HCT116 (cell line): ENCODE measurements around the gene FGD3. TPM values are rescaled to one million over a fixed set of nuclear protein-coding genes. Genes with fewer than 3 reads are reported as not detected.

ENCODE experiments used
- ATAC-seq: fragments of 200-7000 bp; cut with Tn5 transposase; 2 replicates; pipeline ENCODE4 v1.9.1; 2020; ENCODE audit warnings: mild to moderate bottlenecking, moderate library complexity
- BruUV-seq: library from RNA; stranded (reverse); fragments of 400-500 nt; replicated peaks from 2 replicates; lab custom pipeline; 2021; lab: Mats Ljungman, UMichigan
- CTCF ChIA-PET: fragments of 300-600 bp; sonication (Branson Sonifier 250); formaldehyde crosslinking; loops from one replicate; lab custom pipeline; 2021; ENCODE audit warnings: antibody characterized with exemption; lab: Charles Lee
- POLR2A ChIA-PET: fragments of 300-600, 350-600 bp; sonication (Branson Sonifier 250); formaldehyde crosslinking; loops from one replicate; lab custom pipeline; 2021; ENCODE audit warnings: antibody characterized with exemption; lab: Charles Lee
- RAD21 ChIA-PET, 2 experiments: fragments of 300-600 bp; sonication (Branson Sonifier 250); formaldehyde crosslinking; loops; one replicate each; lab custom pipeline; 2023; ENCODE audit warnings: low total read pairs in 2 of 2; ENCODE audit not compliant: uncharacterized antibody in 2 of 2, unreplicated experiment in 2 of 2, low non-redundant PET in 1 of 2; lab: Charles Lee
- DNase-seq: peaks from one replicate; pipeline ENCODE4 v3.0.0-alpha.2; 2010; ENCODE audit warnings: low read depth, low spot score
- H2AFZ ChIP-seq: fragments of 200-600 bp; shearing (Covaris generic), sonication (generic); 2 replicates; pipeline ENCODE4 v1.6.1; 2017; ENCODE audit warnings: low read depth, mixed run types, mixed read lengths, antibody characterized with exemption, low read length; ENCODE audit not compliant: poor library complexity, severe bottlenecking
- H3K27ac ChIP-seq: 2 replicates; pipeline ENCODE4 v1.5.1; 2012; ENCODE audit warnings: low read depth, low read length
- H3K27me3 ChIP-seq: fragments of 200-600 bp; sonication (generic); 2 replicates; pipeline ENCODE4 v1.6.1; 2016; ENCODE audit warnings: mixed run types, low read length, mixed read lengths; ENCODE audit not compliant: insufficient read depth
- H3K36me3 ChIP-seq, 2 experiments: fragments of 200-500 bp in 1 of 2; fragments of 200-600 bp in 1 of 2; sonication (Bioruptor generic) in 1 of 2; sonication (generic) in 1 of 2; 2 replicates each; pipeline versions ENCODE4 v1.5.1 to v1.6.1; 2014 to 2016; ENCODE audit warnings: low read length in 2 of 2, inconsistent platforms in 1 of 2, mixed read lengths in 1 of 2, mixed run types in 1 of 2; ENCODE audit not compliant: insufficient read depth in 2 of 2, control insufficient read depth in 1 of 2
- H3K4me1 ChIP-seq, 2 experiments: fragments of 200-600 bp in 1 of 2; sonication (generic) in 1 of 2; 2 replicates each; pipeline versions ENCODE4 v1.5.1 to v1.6.1; 2012 to 2017; ENCODE audit warnings: low read length in 2 of 2, inconsistent platforms in 1 of 2, mild to moderate bottlenecking in 1 of 2, mixed read lengths in 1 of 2, mixed run types in 1 of 2, moderate library complexity in 1 of 2; ENCODE audit not compliant: insufficient read depth in 2 of 2, control insufficient read depth in 1 of 2
- H3K4me2 ChIP-seq: fragments of 200-600 bp; sonication (generic); 2 replicates; pipeline ENCODE4 v1.6.1; 2017; ENCODE audit warnings: mixed run types, low read length, mixed read lengths
- H3K4me3 ChIP-seq, 2 experiments: fragments of 200-600 bp in 1 of 2; sonication (generic) in 1 of 2; replicated peaks in 1 of 2; 2 replicates each; pipeline ENCODE4 v1.5.1; 2011 to 2016; ENCODE audit warnings: low read length in 2 of 2, control low read depth in 1 of 2, low read depth in 1 of 2, mild to moderate bottlenecking in 1 of 2, mixed read lengths in 1 of 2, mixed run types in 1 of 2
- H3K79me2 ChIP-seq: fragments of 200-600 bp; sonication (generic); 2 replicates; pipeline ENCODE4 v1.6.1; 2017; ENCODE audit warnings: mild to moderate bottlenecking, mixed run types, low read length, moderate library complexity, mixed read lengths; ENCODE audit not compliant: insufficient read depth
- H3K9ac ChIP-seq: fragments of 200-600 bp; sonication (generic); 2 replicates; pipeline ENCODE4 v1.6.1; 2016; ENCODE audit warnings: low read length, mixed read lengths
- H3K9me2 ChIP-seq: fragments of 200-600 bp; sonication (generic), shearing (Covaris generic); 2 replicates; pipeline ENCODE4 v1.6.1; 2017; ENCODE audit warnings: mixed run types, mild to moderate bottlenecking, moderate library complexity; ENCODE audit not compliant: insufficient read depth
- H3K9me3 ChIP-seq, 2 experiments: fragments of 200-500 bp in 1 of 2; fragments of 200-600 bp in 1 of 2; sonication (Bioruptor generic) in 1 of 2; sonication (generic) in 1 of 2; 2 replicates each; pipeline ENCODE4 v1.6.1; 2014 to 2017; ENCODE audit warnings: low read length in 2 of 2, mixed read lengths in 2 of 2, inconsistent platforms in 1 of 2, low read depth in 1 of 2, mild to moderate bottlenecking in 1 of 2, mixed run types in 1 of 2, moderate library complexity in 1 of 2; ENCODE audit not compliant: control insufficient read depth in 1 of 2, insufficient read depth in 1 of 2
- H4K20me1 ChIP-seq: fragments of 200-600 bp; sonication (generic), shearing (Covaris generic); 2 replicates; pipeline ENCODE4 v1.6.1; 2017; ENCODE audit warnings: mixed run types, mild to moderate bottlenecking, moderate library complexity; ENCODE audit not compliant: insufficient read depth
- ATF3 ChIP-seq: IDR thresholded peaks from 2 replicates; pipeline ENCODE4 v1.6.1; 2012
- CBX3 ChIP-seq: IDR thresholded peaks from 2 replicates; pipeline ENCODE4 v1.6.1; 2012; ENCODE audit warnings: low read depth
- CEBPB ChIP-seq: IDR thresholded peaks from 2 replicates; pipeline ENCODE4 v1.6.1; 2012; ENCODE audit warnings: low read depth
- CTCF ChIP-seq, 3 experiments: fragments of 200-600 bp in 1 of 3; sonication (generic) in 1 of 3; IDR thresholded peaks in 2 of 3; conservative IDR thresholded peaks in 1 of 3; 2 replicates each; pipeline ENCODE4 v1.5.1; 2012 to 2017; ENCODE audit warnings: low read depth in 2 of 3, low read length in 2 of 3, antibody characterized with exemption in 1 of 3, borderline replicate concordance in 1 of 3, control low read depth in 1 of 3, mild to moderate bottlenecking in 1 of 3, mixed read lengths in 1 of 3, mixed run types in 1 of 3, moderate library complexity in 1 of 3; ENCODE audit not compliant: insufficient read depth in 1 of 3
- EGR1 ChIP-seq: IDR thresholded peaks from 2 replicates; pipeline ENCODE4 v1.6.1; 2012; ENCODE audit warnings: low read depth
- ELF1 ChIP-seq: IDR thresholded peaks from 2 replicates; pipeline ENCODE4 v1.6.1; 2012; ENCODE audit warnings: low read depth, borderline replicate concordance
- EZH2 ChIP-seq: fragments of 200-600 bp; sonication (generic); IDR thresholded peaks from 2 replicates; pipeline ENCODE4 v1.6.1; 2017; ENCODE audit warnings: antibody characterized with exemption, mixed run types
- EZH2phosphoT487 ChIP-seq: fragments of 200-600 bp; IDR thresholded peaks from 2 replicates; pipeline ENCODE4 v1.6.1; 2018; ENCODE audit warnings: antibody characterized with exemption, borderline replicate concordance
- FOSL1 ChIP-seq: IDR thresholded peaks from 2 replicates; pipeline ENCODE4 v1.6.1; 2012; ENCODE audit warnings: low read depth
- JUND ChIP-seq: IDR thresholded peaks from 2 replicates; pipeline ENCODE4 v1.6.1; 2012
- MAX ChIP-seq: IDR thresholded peaks from 2 replicates; pipeline ENCODE4 v1.6.1; 2012
- POLR2A ChIP-seq: IDR thresholded peaks from 2 replicates; pipeline ENCODE4 v1.7.0; 2011; ENCODE audit warnings: borderline replicate concordance; ENCODE audit not compliant: insufficient read depth, insufficient read length; ENCODE audit errors: extremely low read depth
- RAD21 ChIP-seq: IDR thresholded peaks from 2 replicates; pipeline ENCODE4 v1.6.1; 2012; ENCODE audit warnings: low read depth, mild to moderate bottlenecking
- SIN3A ChIP-seq: IDR thresholded peaks from 2 replicates; pipeline ENCODE4 v1.6.1; 2012; ENCODE audit warnings: low read depth
- SP1 ChIP-seq: IDR thresholded peaks from 2 replicates; pipeline ENCODE4 v1.6.1; 2012; ENCODE audit warnings: low read depth
- TCF7L2 ChIP-seq: IDR thresholded peaks from 2 replicates; pipeline ENCODE4 v1.7.0; 2011; ENCODE audit warnings: borderline replicate concordance, inconsistent platforms; ENCODE audit not compliant: insufficient read depth, insufficient read length; ENCODE audit errors: extremely low read depth
- YY1 ChIP-seq: IDR thresholded peaks from 2 replicates; pipeline ENCODE4 v1.6.1; 2011; ENCODE audit warnings: low read length, low read depth, moderate library complexity, mild to moderate bottlenecking; ENCODE audit not compliant: insufficient replicate concordance; ENCODE audit errors: extremely low read depth
- ZBTB33 ChIP-seq: IDR thresholded peaks from 2 replicates; pipeline ENCODE4 v1.6.1; 2011; ENCODE audit warnings: mild to moderate bottlenecking, low read length, moderate library complexity; ENCODE audit not compliant: insufficient replicate concordance; ENCODE audit errors: extremely low read depth
- ZNF274 ChIP-seq: fragments of 200-500 bp; sonication (Bioruptor generic); IDR thresholded peaks from 2 replicates; pipeline ENCODE4 v1.6.1; 2014; ENCODE audit warnings: mild to moderate bottlenecking, low read depth, low read length, inconsistent platforms
- intact Hi-C: fragments of 100-400 bp; cut with micrococcal nuclease; formaldehyde crosslinking; loops from 2 replicates; pipeline ENCODE4 v1.10.0; 2022
- total RNA-seq: library from RNA; stranded (reverse); gene quantifications from one replicate; pipeline ENCODE4 v1.2.1, GENCODE V29; 2021; ENCODE audit not compliant: unreplicated experiment

The FGD3 gene
- total RNA-seq, 1 experiment from 2014 or later: 3.3 TPM

GRCh38 chr9:93023521-93023815 is 76.1 kb downstream of the FGD3 start:
- DNase-seq: no peak
- Histone ChIP-seq H3K9me3 (no peaks in the 10 kb centered on the region), H3K9me2 (no peaks in the 10 kb centered on the region), H2AFZ (no peak overlapping the region), H3K4me1 (no peaks in the 10 kb centered on the region), H3K79me2 (no peaks in the 10 kb centered on the region), H3K27ac (no peak overlapping the region), H3K4me3 (no peak overlapping the region)
- BruUV-seq: no TSS peak
- no peak for ATAC-seq
- no peak for TF ChIP-seq EZH2phosphoT487
- TF ChIP-seq SIN3A: no peak
- no peak for TF ChIP-seq CEBPB
- TF ChIP-seq CBX3: no peak
- TF ChIP-seq RAD21: no peak
- TF ChIP-seq JUND: no peak
- TF ChIP-seq EGR1: no peak
- TF ChIP-seq, all 23 proteins: peak for 0
- H3K4me2 ChIP-seq: no peak overlapping the region
- CTCF ChIA-PET: no interaction called here
- RAD21 ChIA-PET: no interaction called here
- intact Hi-C loops: no loop called here
- H4K20me1 ChIP-seq: no peaks in the 10 kb centered on the region
- no peaks in the 10 kb centered on the region for H3K36me3 ChIP-seq
- H3K9ac ChIP-seq: no peak overlapping the region
- no peaks in the 10 kb centered on the region for H3K27me3 ChIP-seq
- POLR2A ChIA-PET: no interaction called here

GRCh38 chr9:93024646-93024910 is 77.3 kb downstream of the FGD3 start:
- H3K27me3 ChIP-seq: no peaks in the 10 kb centered on the region
- ChIA-PET RAD21 (no interaction called here), POLR2A (no interaction called here), CTCF (no interaction called here)
- DNase-seq: no peak
- H3K4me1 ChIP-seq: no peaks in the 10 kb centered on the region
- H3K27ac ChIP-seq: no peak overlapping the region
- no peaks in the 10 kb centered on the region for H3K36me3 ChIP-seq
- H3K9me2 ChIP-seq: no peaks in the 10 kb centered on the region
- intact Hi-C loops: no loop called here
- no peaks in the 10 kb centered on the region for H3K9me3 ChIP-seq
- no peak for TF ChIP-seq CEBPB
- no peak for TF ChIP-seq MAX
- TF ChIP-seq EZH2: no peak
- no peak for TF ChIP-seq ATF3
- TF ChIP-seq FOSL1: no peak
- TF ChIP-seq YY1: no peak
- no peak for TF ChIP-seq CTCF (IDR thresholded peaks at IDR 0.05 in 2 of 3, conservative IDR thresholded peaks at IDR 0.05 in 1 of 3; ENCODE audit: borderline replicate concordance in 1 of 3, insufficient read depth in 1 of 3, low read depth in 2 of 3, low read length in 2 of 3)
- no peak for TF ChIP-seq EZH2phosphoT487
- TF ChIP-seq JUND: no peak
- TF ChIP-seq ZBTB33: no peak
- no peak for TF ChIP-seq SP1
- TF ChIP-seq RAD21: no peak
- TF ChIP-seq ZNF274: no peak
- TF ChIP-seq EGR1: no peak
- no peak for TF ChIP-seq POLR2A
- TF ChIP-seq ELF1: no peak
- no peak for TF ChIP-seq TCF7L2
- no peak for TF ChIP-seq CBX3
- H4K20me1 ChIP-seq: no peaks in the 10 kb centered on the region
- H2AFZ ChIP-seq: no peak overlapping the region
- no peak overlapping the region for H3K4me2 ChIP-seq
- no peak overlapping the region for H3K9ac ChIP-seq
- H3K4me3 ChIP-seq: no peak overlapping the region
- H3K79me2 ChIP-seq: no peaks in the 10 kb centered on the region
- ATAC-seq: no peak
- no TSS peak for BruUV-seq
